MCF 10A (cell line): ENCODE data around the gene SLC26A9. TPM values are rescaled to one million over a fixed set of nuclear protein-coding genes. Genes with fewer than 3 reads are reported as not detected.
A peak's percentile ranks its signal among the peaks of the same experiment; 100 is the strongest.

Experiments used
- BruUV-seq: library from RNA; stranded (reverse); fragments of 400-500 nt; replicated peaks from 2 replicates; lab custom pipeline; 2021; lab: Mats Ljungman, UMichigan
- CTCF ChIA-PET: fragments of 300-600 bp; sonication (Branson Sonifier 250); formaldehyde crosslinking; extraction: SDS; loops from one replicate; lab custom pipeline; 2021; ENCODE audit warnings: antibody characterized with exemption, inconsistent platforms; lab: Yijun Ruan, JAX
- POLR2A ChIA-PET: fragments of 300-600, 350-650 bp; sonication (Branson Sonifier 250); formaldehyde crosslinking; extraction: SDS; loops from one replicate; lab custom pipeline; 2020; ENCODE audit warnings: antibody characterized with exemption, inconsistent platforms; lab: Yijun Ruan, JAX
- DNase-seq: peaks from one replicate; pipeline ENCODE4 v3.0.0-alpha.2; 2018; ENCODE audit not compliant: unreplicated experiment
- H3K27ac Mint-ChIP-seq: one replicate; pipeline ENCODE4 v1.8.0; 2022; ENCODE audit warnings: mild to moderate bottlenecking, low read depth, mixed read lengths; ENCODE audit not compliant: unreplicated experiment
- H3K27me3 Mint-ChIP-seq: one replicate; pipeline ENCODE4 v1.8.0; 2022; ENCODE audit warnings: mixed read lengths; ENCODE audit not compliant: insufficient read depth, unreplicated experiment
- H3K36me3 Mint-ChIP-seq: one replicate; pipeline ENCODE4 v1.8.0; 2022; ENCODE audit warnings: mild to moderate bottlenecking, moderate library complexity, mixed read lengths; ENCODE audit not compliant: insufficient read depth, unreplicated experiment
- H3K4me1 Mint-ChIP-seq: one replicate; pipeline ENCODE4 v1.8.0; 2022; ENCODE audit warnings: mixed read lengths; ENCODE audit not compliant: insufficient read depth, unreplicated experiment
- H3K4me3 Mint-ChIP-seq: one replicate; pipeline ENCODE4 v1.8.0; 2022; ENCODE audit warnings: mild to moderate bottlenecking, moderate library complexity, mixed read lengths; ENCODE audit not compliant: unreplicated experiment
- H3K9me3 Mint-ChIP-seq: one replicate; pipeline ENCODE4 v1.8.0; 2022; ENCODE audit warnings: mixed read lengths; ENCODE audit not compliant: unreplicated experiment
- CTCF ChIP-seq: fragments of 200-600 bp; IDR thresholded peaks from one replicate; pipeline ENCODE4 v1.8.0; 2022; ENCODE audit warnings: antibody characterized with exemption, mild to moderate bottlenecking; ENCODE audit not compliant: unreplicated experiment
- intact Hi-C: fragments of 100-400 bp; cut with micrococcal nuclease; formaldehyde crosslinking; loops from 2 replicates; pipeline ENCODE4 v1.14.1; 2022
- total RNA-seq: library from RNA; stranded (reverse); gene quantifications from 2 replicates; pipeline ENCODE4 v1.2.3, GENCODE V29; 2022

SLC26A9 gene
- total RNA-seq, 1 experiment from 2014 or later = not detected

- BruUV-seq = no TSS peak
- intact Hi-C loops = loop anchor here (2.0 kb wide), 1 partner anchor 16 kb away; no protein-coding TSS in a partner anchor
- ChIA-PET CTCF (interaction anchor here (0.6 to 13.7 kb wide), 15 partner anchors 13 to 422 kb away, joined by 3 to 198 read pairs (median 4); no protein-coding TSS in a partner anchor), POLR2A (interaction anchor here (0.6 to 5.9 kb wide), 9 partner anchors 10 to 30 kb away, joined by 3 to 70 read pairs (median 5); no protein-coding TSS in a partner anchor)
- TF ChIP-seq CTCF = no peak
- Mint-ChIP-seq H3K36me3 (no peaks in the 10 kb centered on the region), H3K4me1 (peaks cover 65% of the 10 kb centered on the region), H3K4me3 (peak overlapping the region; percentile 50), H3K9me3 (no peaks in the 10 kb centered on the region), H3K27ac (peak overlapping the region; percentile 20), H3K27me3 (peaks cover 70% of the 10 kb centered on the region)
- DNase-seq = peak; percentile 95
Measured at GRCh38 chr1:205947024-205947423, 3.8 kb upstream of the SLC26A9 start.

- H3K9me3 Mint-ChIP-seq = no peaks in the 10 kb centered on the region
- peaks cover 90% of the 10 kb centered on the region for H3K27me3 Mint-ChIP-seq
- CTCF ChIA-PET = interaction anchor here (0.6 to 13.7 kb wide), 7 partner anchors 9 to 153 kb away, joined by 3 to 198 read pairs (median 4); no protein-coding TSS in a partner anchor
- no peaks in the 10 kb centered on the region for H3K36me3 Mint-ChIP-seq
- no peak overlapping the region for H3K4me3 Mint-ChIP-seq
- no peak for DNase-seq
- no peak overlapping the region for H3K27ac Mint-ChIP-seq
- no TSS peak for BruUV-seq
- TF ChIP-seq CTCF = no peak
- peaks cover 46% of the 10 kb centered on the region for H3K4me1 Mint-ChIP-seq
- intact Hi-C loops = no loop called here
- POLR2A ChIA-PET = interaction anchor here (0.6 to 1.3 kb wide), 4 partner anchors 14 to 27 kb away, joined by 3 to 7 read pairs (median 5); no protein-coding TSS in a partner anchor
Measured at GRCh38 chr1:205945069-205945468, 1.8 kb upstream of the SLC26A9 start.

- Mint-ChIP-seq H3K36me3 (no peaks in the 10 kb centered on the region), H3K9me3 (no peaks in the 10 kb centered on the region), H3K4me3 (no peak overlapping the region), H3K27ac (no peak overlapping the region), H3K27me3 (peaks cover 95% of the 10 kb centered on the region), H3K4me1 (peaks cover 46% of the 10 kb centered on the region)
- no peak for DNase-seq
- intact Hi-C loops = no loop called here
- ChIA-PET POLR2A (interaction anchor here (1.2 to 1.3 kb wide), 3 partner anchors 13 to 23 kb away, joined by 4 to 7 read pairs (median 6); no protein-coding TSS in a partner anchor), CTCF (interaction anchor here (0.9 to 13.7 kb wide), 7 partner anchors 9 to 152 kb away, joined by 3 to 198 read pairs (median 3); no protein-coding TSS in a partner anchor)
- BruUV-seq = no TSS peak
- no peak for TF ChIP-seq CTCF
Measured at GRCh38 chr1:205944525-205944924, 1.3 kb upstream of the SLC26A9 start.

- ChIA-PET CTCF (interaction anchor here (0.5 to 13.7 kb wide), 7 partner anchors 16 to 958 kb away, joined by 3 to 198 read pairs (median 5); no protein-coding TSS in a partner anchor), POLR2A (interaction anchor here (0.7 kb wide), 1 partner anchor 9 kb away, joined by 3 read pairs; no protein-coding TSS in a partner anchor)
- intact Hi-C loops = no loop called here
- H3K9me3 Mint-ChIP-seq = no peaks in the 10 kb centered on the region
- no TSS peak for BruUV-seq
- H3K36me3 Mint-ChIP-seq = no peaks in the 10 kb centered on the region
- no peak for TF ChIP-seq CTCF
- no peak overlapping the region for H3K27ac Mint-ChIP-seq
- no peak overlapping the region for H3K4me3 Mint-ChIP-seq
- H3K27me3 Mint-ChIP-seq = peaks cover 99% of the 10 kb centered on the region
- no peak for DNase-seq
- H3K4me1 Mint-ChIP-seq = peaks cover 30% of the 10 kb centered on the region
Measured at GRCh38 chr1:205942631-205943159, 561 bp downstream of the SLC26A9 start.
